Immature natural killer cell (primary cell): ENCODE results near the gene DCAF6. TPM values are rescaled to one million over a fixed set of nuclear protein-coding genes. Genes with fewer than 3 reads are reported as not detected.

Source experiments
- DNase-seq, 3 donors: peaks; one replicate each; pipeline ENCODE4 v3.0.0; 2022; ENCODE audit warnings: mixed read lengths in 1 of 3
- H3K27ac Mint-ChIP-seq, 6 donors: one replicate each; pipeline ENCODE4 v1.8.0; 2020; ENCODE audit warnings: mixed read lengths in 6 of 6, mild to moderate bottlenecking in 5 of 6, inconsistent platforms in 4 of 6, moderate library complexity in 3 of 6
- H3K27me3 Mint-ChIP-seq, 3 donors: one replicate each; pipeline ENCODE4 v1.8.0; 2020 to 2021; ENCODE audit warnings: low read depth in 3 of 3, mild to moderate bottlenecking in 3 of 3, mixed read lengths in 3 of 3, moderate library complexity in 3 of 3, inconsistent platforms in 1 of 3
- H3K36me3 Mint-ChIP-seq, 3 donors: one replicate each; pipeline ENCODE4 v1.8.0; 2020; ENCODE audit warnings: mixed read lengths in 3 of 3, inconsistent platforms in 2 of 3, mild to moderate bottlenecking in 2 of 3
- H3K4me1 Mint-ChIP-seq, 2 donors: one replicate each; pipeline ENCODE4 v1.8.0; 2020; ENCODE audit warnings: inconsistent platforms in 2 of 2, mild to moderate bottlenecking in 2 of 2, mixed read lengths in 2 of 2, moderate library complexity in 1 of 2
- H3K4me3 Mint-ChIP-seq, 5 donors: one replicate each; pipeline ENCODE4 v1.8.0; 2020; ENCODE audit warnings: mild to moderate bottlenecking in 5 of 5, mixed read lengths in 5 of 5, inconsistent platforms in 3 of 5, moderate library complexity in 3 of 5
- H3K9me3 Mint-ChIP-seq, 6 donors: one replicate each; pipeline ENCODE4 v1.8.0; 2020; ENCODE audit warnings: mild to moderate bottlenecking in 6 of 6, mixed read lengths in 6 of 6, inconsistent platforms in 4 of 6, moderate library complexity in 3 of 6
- polyA plus RNA-seq, 3 donors: library from polyadenylated mRNA; unstranded; fragments of 300-500 nt; fragmentation: Illumina TruSeq; gene quantifications; one replicate each; pipeline ENCODE4 v1.2.3, GENCODE V29; 2021

The DCAF6 gene
- polyA plus RNA-seq, 3 donors from 2014 or later = 9.6 to 13.6 (median 10.3) TPM

GRCh38 chr1:168079761-168080160 is 143.3 kb downstream of the DCAF6 start:
- Mint-ChIP-seq H3K4me1 (peaks cover under 1 to 2% of the 10 kb centered on the region in 2 donors), H3K27ac (no peak overlapping the region), H3K9me3 (no peaks in the 10 kb centered on the region), H3K36me3 (peaks cover 10 to 25% (median 15%) of the 10 kb centered on the region in 3 donors), H3K27me3 (peaks cover 0 to 3% (median 0%) of the 10 kb centered on the region in 3 donors), H3K4me3 (no peak overlapping the region)
- DNase-seq = no peak

- H3K27me3 Mint-ChIP-seq = peaks cover 0 to 5% (median 0%) of the 10 kb centered on the region in 3 donors
- no peak for DNase-seq
- H3K9me3 Mint-ChIP-seq = no peaks in the 10 kb centered on the region
- no peak overlapping the region for H3K4me3 Mint-ChIP-seq
- H3K4me1 Mint-ChIP-seq = peaks cover 5 to 7% of the 10 kb centered on the region in 2 donors
- no peak overlapping the region for H3K27ac Mint-ChIP-seq
- peaks cover 4 to 14% (median 4%) of the 10 kb centered on the region in 3 donors for H3K36me3 Mint-ChIP-seq
Measured at GRCh38 chr1:168081373-168082007, 145.0 kb downstream of the DCAF6 start.

- peak; percentile 14 to 42 (median 20) for DNase-seq
- no peaks in the 10 kb centered on the region for H3K9me3 Mint-ChIP-seq
- H3K4me3 Mint-ChIP-seq = no peak overlapping the region
- no peak overlapping the region for H3K27ac Mint-ChIP-seq
- H3K27me3 Mint-ChIP-seq = peaks cover 0 to 5% (median 0%) of the 10 kb centered on the region in 3 donors
- peaks cover 5 to 7% of the 10 kb centered on the region in 2 donors for H3K4me1 Mint-ChIP-seq
- H3K36me3 Mint-ChIP-seq = peaks cover 0 to 9% (median 0%) of the 10 kb centered on the region in 3 donors
Measured at GRCh38 chr1:168082008-168082876, 145.8 kb downstream of the DCAF6 start.

- H3K9me3 Mint-ChIP-seq = no peaks in the 10 kb centered on the region
- DNase-seq = no peak
- peaks cover 0 to 4% (median 0%) of the 10 kb centered on the region in 3 donors for H3K27me3 Mint-ChIP-seq
Measured at GRCh38 chr1:168083456-168084325, 147.2 kb downstream of the DCAF6 start.

GRCh38 chr1:168084396-168085231 is 148.1 kb downstream of the DCAF6 start:
- H3K9me3 Mint-ChIP-seq = no peaks in the 10 kb centered on the region

More at GRCh38 chr1:168083456-168084325, 147.2 kb downstream of the DCAF6 start:
- no peak overlapping the region for H3K4me3 Mint-ChIP-seq
- peaks cover 5 to 7% of the 10 kb centered on the region in 2 donors for H3K4me1 Mint-ChIP-seq
- H3K36me3 Mint-ChIP-seq = no peaks in the 10 kb centered on the region
- no peak overlapping the region for H3K27ac Mint-ChIP-seq

GRCh38 chr1:168085401-168085872 is 149.0 kb downstream of the DCAF6 start:
- Mint-ChIP-seq H3K36me3 (no peaks in the 10 kb centered on the region), H3K27ac (no peak overlapping the region), H3K4me3 (no peak overlapping the region), H3K4me1 (peaks cover 5 to 7% of the 10 kb centered on the region in 2 donors), H3K9me3 (no peaks in the 10 kb centered on the region), H3K27me3 (peaks cover 0 to 4% (median 0%) of the 10 kb centered on the region in 3 donors)
- no peak for DNase-seq

More at GRCh38 chr1:168084396-168085231, 148.1 kb downstream of the DCAF6 start:
- H3K4me1 Mint-ChIP-seq = peaks cover 5 to 7% of the 10 kb centered on the region in 2 donors
- peak; percentile 23 to 42 (median 37) for DNase-seq
- peak overlapping the region in 1 of 5 donors; percentile 33 for H3K4me3 Mint-ChIP-seq
- H3K27ac Mint-ChIP-seq = no peak overlapping the region
- H3K36me3 Mint-ChIP-seq = no peaks in the 10 kb centered on the region
- H3K27me3 Mint-ChIP-seq = peaks cover 0 to 4% (median 0%) of the 10 kb centered on the region in 3 donors

GRCh38 chr1:168086438-168086837 is 150.0 kb downstream of the DCAF6 start:
- H3K4me3 Mint-ChIP-seq = no peak overlapping the region
- DNase-seq = no peak
- no peaks in the 10 kb centered on the region for H3K9me3 Mint-ChIP-seq
- H3K36me3 Mint-ChIP-seq = no peaks in the 10 kb centered on the region
- peaks cover 0 to 4% (median 3%) of the 10 kb centered on the region in 3 donors for H3K27me3 Mint-ChIP-seq
- H3K27ac Mint-ChIP-seq = no peak overlapping the region
- peaks cover 5 to 7% of the 10 kb centered on the region in 2 donors for H3K4me1 Mint-ChIP-seq

- Mint-ChIP-seq H3K4me1 (peaks cover 5 to 7% of the 10 kb centered on the region in 2 donors), H3K36me3 (no peaks in the 10 kb centered on the region), H3K27me3 (peaks cover 0 to 4% (median 4%) of the 10 kb centered on the region in 3 donors), H3K9me3 (no peaks in the 10 kb centered on the region), H3K27ac (no peak overlapping the region), H3K4me3 (no peak overlapping the region)
- DNase-seq = no peak
Measured at GRCh38 chr1:168087696-168088095, 151.2 kb downstream of the DCAF6 start.

- H3K4me3 Mint-ChIP-seq = no peak overlapping the region
- H3K4me1 Mint-ChIP-seq = peaks cover 5 to 7% of the 10 kb centered on the region in 2 donors
- no peaks in the 10 kb centered on the region for H3K36me3 Mint-ChIP-seq
- DNase-seq = no peak
- H3K9me3 Mint-ChIP-seq = no peaks in the 10 kb centered on the region
- H3K27me3 Mint-ChIP-seq = peaks cover 0 to 4% (median 4%) of the 10 kb centered on the region in 3 donors
- no peak overlapping the region for H3K27ac Mint-ChIP-seq
Measured at GRCh38 chr1:168088511-168089325, 152.2 kb downstream of the DCAF6 start.

- H3K27me3 Mint-ChIP-seq = peaks cover 0 to 4% (median 2%) of the 10 kb centered on the region in 3 donors
- H3K9me3 Mint-ChIP-seq = no peaks in the 10 kb centered on the region
- no peaks in the 10 kb centered on the region for H3K36me3 Mint-ChIP-seq
- no peak for DNase-seq
- H3K4me3 Mint-ChIP-seq = no peak overlapping the region
- H3K4me1 Mint-ChIP-seq = peaks cover 5 to 7% of the 10 kb centered on the region in 2 donors
- H3K27ac Mint-ChIP-seq = no peak overlapping the region
Measured at GRCh38 chr1:168089326-168089978, 153.0 kb downstream of the DCAF6 start.

- Mint-ChIP-seq H3K36me3 (no peaks in the 10 kb centered on the region), H3K4me1 (peaks cover 2 to 4% of the 10 kb centered on the region in 2 donors), H3K27me3 (peaks cover 0 to 4% (median 2%) of the 10 kb centered on the region in 3 donors), H3K4me3 (no peak overlapping the region), H3K27ac (no peak overlapping the region), H3K9me3 (no peaks in the 10 kb centered on the region)
- no peak for DNase-seq
Measured at GRCh38 chr1:168089979-168090337, 153.5 kb downstream of the DCAF6 start.
